Measurements from ENCODE around the gene RPTOR.

DNA sequence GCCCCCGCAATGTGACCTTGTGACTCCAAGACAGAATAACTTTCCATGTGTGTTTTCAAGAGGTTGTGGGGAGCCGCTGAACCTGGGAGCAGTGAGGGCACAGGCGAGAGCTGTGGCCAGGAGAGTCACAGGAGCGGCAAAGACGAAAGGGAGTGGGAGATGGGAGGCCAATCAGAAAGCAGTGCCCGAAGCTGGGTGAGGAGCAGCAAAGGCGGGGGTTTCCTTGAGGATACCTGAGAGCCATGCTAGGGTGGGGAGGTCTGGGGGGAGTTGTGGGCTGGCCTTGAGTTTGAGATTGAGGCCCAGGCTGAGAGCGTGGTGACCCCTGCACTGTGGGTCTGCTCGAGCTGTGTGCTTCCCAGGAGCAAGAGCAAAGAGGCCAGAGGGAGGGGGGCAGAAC, 45.1 kb upstream of the RPTOR start:
- TF ChIP-seq, protein P1, sequence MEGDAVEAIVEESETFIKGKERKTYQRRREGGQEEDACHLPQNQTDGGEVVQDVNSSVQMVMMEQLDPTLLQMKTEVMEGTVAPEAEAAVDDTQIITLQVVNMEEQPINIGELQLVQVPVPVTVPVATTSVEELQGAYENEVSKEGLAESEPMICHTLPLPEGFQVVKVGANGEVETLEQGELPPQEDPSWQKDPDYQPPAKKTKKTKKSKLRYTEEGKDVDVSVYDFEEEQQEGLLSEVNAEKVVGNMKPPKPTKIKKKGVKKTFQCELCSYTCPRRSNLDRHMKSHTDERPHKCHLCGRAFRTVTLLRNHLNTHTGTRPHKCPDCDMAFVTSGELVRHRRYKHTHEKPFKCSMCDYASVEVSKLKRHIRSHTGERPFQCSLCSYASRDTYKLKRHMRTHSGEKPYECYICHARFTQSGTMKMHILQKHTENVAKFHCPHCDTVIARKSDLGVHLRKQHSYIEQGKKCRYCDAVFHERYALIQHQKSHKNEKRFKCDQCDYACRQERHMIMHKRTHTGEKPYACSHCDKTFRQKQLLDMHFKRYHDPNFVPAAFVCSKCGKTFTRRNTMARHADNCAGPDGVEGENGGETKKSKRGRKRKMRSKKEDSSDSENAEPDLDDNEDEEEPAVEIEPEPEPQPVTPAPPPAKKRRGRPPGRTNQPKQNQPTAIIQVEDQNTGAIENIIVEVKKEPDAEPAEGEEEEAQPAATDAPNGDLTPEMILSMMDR (optimal IDR thresholded peaks at IDR 0.05 in 1 of 3, IDR thresholded peaks at IDR 0.05 in 1 of 3, conservative IDR thresholded peaks at IDR 0.05 in 1 of 3; ENCODE audit: extremely low read depth in 1 of 3, insufficient read depth in 2 of 3, low read length in 3 of 3) = no peak
- no peak for TF ChIP-seq EZH2 (IDR thresholded peaks at IDR 0.05; ENCODE audit: low read length)

All from keratinocyte (primary cell).